Sciatic nerve (tissue), 1 donor: ENCODE results near the gene CDK16. TPM values are rescaled to one million over a fixed set of nuclear protein-coding genes. Genes with fewer than 3 reads are reported as not detected.

ENCODE experiments used
- total RNA-seq: library from RNA; stranded (reverse); fragmentation: NEBNext Ultra II Directional; extraction: Animal tissue kit (Norgen Biotek cat#: 25700); gene quantifications from one replicate; pipeline ENCODE4 v1.2.1, GENCODE V29; 2021
- donor health status: DM: no; HTN: no; CAD: no.

The CDK16 gene
- total RNA-seq, 1 donor from 2014 or later = 55.9 TPM

Other genes with a start within 250 kb of the CDK16 start
- gene RGN, start 140.2 kb upstream of the CDK16 start, total RNA-seq = 6.0 TPM
- 29.5 TPM for gene NDUFB11, start 74.0 kb upstream of the CDK16 start, total RNA-seq
- 27.4 TPM for gene RBM10, start 73.5 kb upstream of the CDK16 start, total RNA-seq
- 165 TPM for gene UBA1, start 24.9 kb upstream of the CDK16 start, total RNA-seq
- 81.0 TPM for gene USP11, start 14.3 kb downstream of the CDK16 start, total RNA-seq
- gene ZNF157, start 151.9 kb downstream of the CDK16 start, total RNA-seq = 0.71 TPM